ENCODE data around the gene LRRC36.

GRCh38 chr16:67312719-67313118 lies 13.9 kb upstream of the LRRC36 start:
- TF ChIP-seq YY1 (tag by site-specific recombination; IDR thresholded peaks at IDR 0.05) (no peak), ZNF521 (tag by site-specific recombination; IDR thresholded peaks at IDR 0.05) (no peak), ZNF398 (tag by site-specific recombination; IDR thresholded peaks at IDR 0.05) (no peak)
